Measurements from ENCODE around the gene F11R. TPM values are rescaled to one million over a fixed set of nuclear protein-coding genes. Genes with fewer than 3 reads are reported as not detected.

F11R gene
- total and polyA plus RNA-seq, 2 of the 4 experiments (the other 2 are of a cell fraction), result 0.79 to 2.2 TPM

GRCh38 chr1:160954158-160955104 lies 66.5 kb downstream of the F11R start, which contains the start of gene ITLN2:
Gene ITLN2 (minus strand): TSS chr1:160954809. CDS start chr1:160954741, 68 bp downstream.
- no peak within 1 kb of the TSS for H2BK20ac ChIP-seq (ENCODE audit: low read depth, low read length)
- H4K91ac ChIP-seq (ENCODE audit: insufficient read depth, low read depth, low read length), result no peak within 1 kb of the TSS
- intact Hi-C loops (cut with micrococcal nuclease), result no loop called here
- no peaks in the 10 kb centered on the region for H3K4me1 ChIP-seq (ENCODE audit: control insufficient read depth, insufficient read depth, low read length)
- no peaks in the 10 kb centered on the region for H3K79me1 ChIP-seq (ENCODE audit: low read depth in 1 of 2, low read length in 2 of 2)
- in situ Hi-C loops (cut with MboI; ENCODE audit: low sequenced_read_pairs), result no loop called here
- no peak within 1 kb of the TSS for H3K18ac ChIP-seq (ENCODE audit: low read depth, low read length)
- no peak within 1 kb of the TSS for H3K23ac ChIP-seq (ENCODE audit: low read depth, low read length)
- H3K9me1 ChIP-seq (ENCODE audit: insufficient read depth, low read length), result no peaks in the 10 kb centered on the region
- H2AFZ ChIP-seq (replicated peaks; ENCODE audit: low read length, poor library complexity), result peak within 1 kb of the TSS; percentile 56
- H3K4me3 ChIP-seq (ENCODE audit: insufficient read depth, low read depth, low read length), result no peak within 1 kb of the TSS
- H2AK9ac ChIP-seq (replicated peaks; ENCODE audit: low read depth, low read length, poor library complexity), result no peak within 1 kb of the TSS
- peak; percentile 73 for ATAC-seq (ENCODE audit: low read depth)
- no peak within 1 kb of the TSS for H2BK15ac ChIP-seq (ENCODE audit: low read depth, low read length)
- no peak within 1 kb of the TSS for H2AK5ac ChIP-seq (ENCODE audit: low read depth, low read length)
- ChIA-PET CTCF (interaction anchor here (0.7 kb wide), 1 partner anchor 37 kb away, joined by 3 read pairs; no protein-coding TSS in a partner anchor), POLR2A (ENCODE audit: unreplicated experiment) (no interaction called here)
- dilution Hi-C loops (cut with HindIII; ENCODE audit: low sequenced_read_pairs, unreplicated experiment), result no loop called here
- BruUV-seq (replicated peaks), result no TSS peak
- H4K5ac ChIP-seq (ENCODE audit: low read depth, low read length), result no peak within 1 kb of the TSS
- H3K27ac ChIP-seq (ENCODE audit: insufficient read depth, low read length), result no peak within 1 kb of the TSS
- H3K14ac ChIP-seq (replicated peaks; ENCODE audit: low read depth, low read length), result no peak within 1 kb of the TSS
- no peak within 1 kb of the TSS for H2BK120ac ChIP-seq (ENCODE audit: low read depth, low read length)
- peak; percentile 14 for DNase-seq
- no peaks in the 10 kb centered on the region for H3K9me3 ChIP-seq (ENCODE audit: control insufficient read depth, insufficient read depth, low read length)
- no peak within 1 kb of the TSS for H4K8ac ChIP-seq (ENCODE audit: low read depth in 2 of 2, low read length in 2 of 2)
- H3K56ac ChIP-seq (ENCODE audit: extremely low read depth, insufficient read depth, low read length), result no peak within 1 kb of the TSS
- H3K4ac ChIP-seq (ENCODE audit: low read depth, low read length), result no peak within 1 kb of the TSS
- no peaks in the 10 kb centered on the region for H4K20me1 ChIP-seq (ENCODE audit: insufficient read depth, low read length)
- H2BK5ac ChIP-seq (ENCODE audit: low read depth, low read length, poor library complexity, severe bottlenecking), result no peak within 1 kb of the TSS
- peaks cover 7% of the 10 kb centered on the region; the same call in 1 of the 2 replicates for H3K27me3 ChIP-seq (ENCODE audit: control insufficient read depth, insufficient read depth, low read length)
- 36% methylated on average over 2 of the region's 8 CpGs; no CpG with 5 or more reads in 1 of the 2 experiments for WGBS, 2 experiments (ENCODE audit: extremely low coverage in 2 of 2, insufficient read length in 1 of 2)
- no peaks in the 10 kb centered on the region for H3K36me3 ChIP-seq (ENCODE audit: control insufficient read depth, insufficient read depth, low read length)
- H3K9ac ChIP-seq (ENCODE audit: low read depth, low read length), result no peak within 1 kb of the TSS
- H3K4me2 ChIP-seq (ENCODE audit: low read depth, low read length), result no peak within 1 kb of the TSS
- no peak for TF ChIP-seq CEBPB (IDR thresholded peaks at IDR 0.05; ENCODE audit: low read depth, low read length)
- TF ChIP-seq MAZ (IDR thresholded peaks at IDR 0.05; ENCODE audit: borderline replicate concordance, low read depth, low read length), result no peak
- TF ChIP-seq RAD21 (IDR thresholded peaks at IDR 0.05; ENCODE audit: low read length), result no peak
- TF ChIP-seq CTCF (conservative IDR thresholded peaks at IDR 0.05; ENCODE audit: low read depth, low read length), result peak; percentile 46
- TF ChIP-seq MXI1 (IDR thresholded peaks at IDR 0.05; ENCODE audit: borderline replicate concordance, low read depth, low read length), result no peak
- TF ChIP-seq POLR2A (IDR thresholded peaks at IDR 0.05; ENCODE audit: low read depth, low read length), result no peak
- peak; percentile 41 for TF ChIP-seq SMC3 (IDR thresholded peaks at IDR 0.05; ENCODE audit: low read depth, low read length)
- TF ChIP-seq USF2 (IDR thresholded peaks at IDR 0.05; ENCODE audit: low read depth, low read length), result no peak
- TF ChIP-seq NFE2L2 (IDR thresholded peaks at IDR 0.05; ENCODE audit: low read depth, low read length), result no peak
- no peak for TF ChIP-seq BHLHE40 (IDR thresholded peaks at IDR 0.05; ENCODE audit: low read depth, low read length)
- no peak for TF ChIP-seq RCOR1 (IDR thresholded peaks at IDR 0.05; ENCODE audit: insufficient replicate concordance, low read length)
- TF ChIP-seq RFX5 (IDR thresholded peaks at IDR 0.05; ENCODE audit: low read depth, low read length), result no peak
- no peak for TF ChIP-seq FOS (IDR thresholded peaks at IDR 0.05; ENCODE audit: low read depth, low read length)
- no peak for TF ChIP-seq ELK1 (IDR thresholded peaks at IDR 0.05; ENCODE audit: borderline replicate concordance, low read depth, low read length)

Measured in IMR-90 (cell line).